Stromal cell of bone marrow (primary cell): ENCODE results near the gene C3AR1.
"Not testable (repeated sequence)": the region's sequence is repeated elsewhere in the genome, so short reads cannot be mapped to it uniquely, and the experiment has no call there.

Experiments used
- DNase-seq: peaks from one replicate; pipeline ENCODE4 v3.0.0-alpha.2; 2012; ENCODE audit warnings: low read depth

Gene C3AR1

DNA sequence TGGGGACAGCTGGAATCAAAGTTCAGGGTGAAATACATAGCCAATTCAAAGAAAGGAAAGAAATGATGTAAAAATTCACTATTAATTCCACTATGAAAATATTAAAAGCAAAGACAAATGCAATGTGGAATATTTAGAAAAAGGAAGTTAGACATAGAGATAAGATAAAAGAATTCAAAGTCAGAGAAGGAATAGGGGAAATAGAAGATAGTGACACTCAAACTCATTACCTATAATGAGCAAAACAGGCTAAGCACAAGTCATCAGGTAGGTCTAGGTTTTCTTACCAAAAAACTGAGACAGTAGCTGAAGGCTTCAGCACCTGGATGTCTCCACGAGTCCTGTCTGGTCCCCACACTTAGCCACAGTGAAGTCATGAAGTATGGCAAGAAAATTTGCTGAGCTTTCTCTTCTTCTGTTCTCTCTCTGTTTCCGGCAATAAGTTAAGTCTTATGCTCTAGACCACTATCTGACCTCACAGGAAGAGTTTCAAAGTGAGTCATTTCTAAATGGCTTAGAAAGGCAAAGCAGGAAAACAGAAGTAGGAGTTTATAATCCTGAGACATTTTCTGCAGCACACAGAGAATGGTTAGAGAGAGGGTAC lies at the start of gene C3AR1:
TSS of gene C3AR1 (minus strand) at position 369 of the 604 bp plus-strand sequence. CDS start 6,174 bp downstream, outside the sequence.
- DNase-seq: peak; percentile 40

- not testable (repeated sequence) for DNase-seq
These were observed 47.0 kb upstream of the C3AR1 start for GRCh38 chr12:8113117-8113516.

DNA sequence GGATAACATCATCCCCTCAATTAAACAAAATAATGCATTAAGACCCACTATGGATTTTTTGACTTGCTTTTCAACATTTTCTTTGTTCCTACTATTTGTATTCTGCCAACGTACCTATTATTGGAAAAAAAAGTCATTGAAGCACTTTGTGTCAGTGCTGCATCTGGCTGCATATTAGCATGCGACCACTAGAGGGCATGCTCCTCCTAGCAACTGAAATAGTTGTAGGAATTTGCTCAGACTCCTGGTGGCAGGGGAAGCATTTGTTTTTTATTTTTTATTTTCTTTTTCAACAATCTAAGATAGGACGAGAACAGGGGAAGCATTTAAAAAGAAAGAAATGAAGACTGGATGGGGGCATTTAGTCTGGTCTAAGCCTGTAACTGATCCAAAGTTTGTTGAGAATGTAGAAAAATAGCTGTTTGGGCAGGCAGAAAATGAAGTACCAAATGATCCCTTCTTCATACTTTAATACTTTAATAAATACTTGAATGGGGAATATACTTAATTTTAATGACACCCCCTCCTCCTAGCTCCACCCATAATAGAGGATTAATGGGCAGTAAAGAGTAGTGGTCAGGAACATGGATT lies 42.7 kb upstream of the C3AR1 start:
- peak; percentile 43 for DNase-seq

GRCh38 chr12:8099235-8099634 lies 33.1 kb upstream of the C3AR1 start:
- DNase-seq: no peak

- no peak for DNase-seq
These were observed 30.2 kb upstream of the C3AR1 start for GRCh38 chr12:8096281-8096915.

- no peak for DNase-seq
These were observed 27.1 kb upstream of the C3AR1 start for GRCh38 chr12:8093291-8093690.

DNA sequence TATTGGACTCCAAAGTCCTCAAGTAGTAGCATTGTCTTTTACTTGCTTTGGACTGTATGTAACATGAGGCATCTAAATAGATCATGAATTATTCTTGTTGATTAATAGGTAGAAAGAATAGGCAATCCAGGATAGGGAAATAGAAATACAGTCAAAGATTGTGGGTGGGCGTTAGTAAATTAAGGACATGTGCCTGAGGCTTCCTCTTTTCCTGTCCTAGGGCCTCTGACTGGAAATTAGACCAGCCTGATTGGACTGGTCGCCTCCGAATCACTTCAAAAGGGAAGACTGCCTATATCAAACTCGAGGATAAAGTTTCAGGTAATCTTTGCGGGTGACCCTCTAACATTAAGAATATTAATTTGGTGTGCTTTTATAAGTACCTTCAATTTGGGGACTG lies 23.6 kb upstream of the C3AR1 start:
- no peak for DNase-seq

DNA sequence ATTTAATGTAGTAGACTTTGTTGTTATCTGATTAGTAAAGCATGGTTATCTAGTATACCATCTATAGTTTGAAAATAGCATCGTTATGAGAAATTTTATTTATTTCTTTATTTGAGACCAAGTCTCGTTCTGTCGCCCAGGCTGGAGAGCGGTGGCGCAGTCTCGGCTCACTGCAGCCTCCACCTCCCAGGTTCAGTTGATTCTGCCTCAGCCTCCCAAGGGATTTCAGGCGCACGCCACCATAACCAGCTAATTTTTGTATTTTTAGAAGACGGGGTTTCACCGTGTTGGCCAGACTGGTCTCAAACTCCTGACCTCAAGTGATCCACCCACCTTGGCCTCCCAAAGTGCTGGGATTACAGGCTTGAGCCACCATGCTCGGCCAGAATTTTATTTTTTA lies 23.1 kb upstream of the C3AR1 start:
- not testable (repeated sequence) for DNase-seq

GRCh38 chr12:8088574-8088973 lies 22.4 kb upstream of the C3AR1 start:
- DNase-seq: no peak

DNA sequence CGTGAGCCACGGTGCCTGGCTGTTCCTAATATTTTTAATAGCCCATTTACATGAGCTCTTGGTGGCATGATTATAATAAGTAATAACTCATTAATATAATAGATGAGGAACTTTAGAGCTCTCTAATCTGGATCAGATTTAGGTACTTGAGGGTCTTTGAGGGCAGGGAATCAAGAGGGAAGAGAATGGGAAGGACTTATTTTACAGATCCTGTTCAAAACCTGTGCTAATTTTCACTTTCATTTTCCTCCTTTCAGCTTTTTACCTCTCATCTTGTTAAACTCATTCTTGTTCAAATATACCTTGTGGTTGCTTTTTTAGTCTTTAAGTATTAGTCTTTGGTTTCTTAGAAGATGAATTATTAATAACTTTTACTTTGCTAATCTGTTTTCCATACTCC lies 21.5 kb upstream of the C3AR1 start:
- no peak for DNase-seq

DNA sequence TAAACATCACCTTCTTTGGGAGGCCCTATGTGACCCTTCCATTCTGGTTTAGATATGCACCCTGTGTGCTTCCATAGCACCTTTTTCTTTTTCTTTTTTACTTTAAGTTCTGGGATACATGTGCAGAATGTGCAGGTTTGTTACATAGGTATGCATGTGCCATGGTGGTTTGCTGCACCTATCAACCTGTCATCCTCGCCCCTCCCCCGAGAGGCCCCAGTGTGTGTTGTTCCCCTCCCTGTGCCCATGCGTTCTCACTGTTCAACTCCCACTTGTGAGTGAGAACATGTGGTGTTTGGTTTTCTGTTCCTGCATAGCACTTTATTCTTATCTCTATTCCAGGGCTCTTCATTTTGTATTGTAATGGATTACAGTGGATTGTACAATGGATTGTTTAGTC lies 18.2 kb upstream of the C3AR1 start:
- DNase-seq: not testable (repeated sequence)

GRCh38 chr12:8082808-8083100 lies 16.6 kb upstream of the C3AR1 start:
- no peak for DNase-seq

- peak; percentile 2 for DNase-seq
These were observed 15.2 kb upstream of the C3AR1 start for GRCh38 chr12:8081251-8081920.

GRCh38 chr12:8080120-8080519 lies 14.0 kb upstream of the C3AR1 start:
- DNase-seq: no peak

DNA sequence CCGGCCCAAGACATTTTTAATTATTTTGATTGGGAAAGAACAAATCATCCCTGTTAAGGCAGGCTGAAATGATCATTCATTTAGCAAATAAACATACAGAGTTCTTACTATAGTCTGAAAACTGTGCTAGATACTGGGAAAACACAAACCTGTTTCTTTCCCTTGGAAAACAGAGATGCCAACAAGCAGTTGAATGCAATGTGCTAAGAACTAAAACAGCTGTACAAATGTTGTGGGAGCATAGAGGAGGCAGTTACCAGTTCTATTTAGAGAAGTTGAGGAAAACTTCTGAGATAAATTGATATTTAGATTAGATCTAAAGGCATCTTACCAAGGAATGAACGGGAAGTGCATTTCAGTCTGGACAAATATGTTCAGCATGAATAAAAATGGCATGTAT lies 12.8 kb upstream of the C3AR1 start:
- DNase-seq: no peak

GRCh38 chr12:8078398-8078797 lies 12.2 kb upstream of the C3AR1 start:
- peak; percentile 41 for DNase-seq

DNA sequence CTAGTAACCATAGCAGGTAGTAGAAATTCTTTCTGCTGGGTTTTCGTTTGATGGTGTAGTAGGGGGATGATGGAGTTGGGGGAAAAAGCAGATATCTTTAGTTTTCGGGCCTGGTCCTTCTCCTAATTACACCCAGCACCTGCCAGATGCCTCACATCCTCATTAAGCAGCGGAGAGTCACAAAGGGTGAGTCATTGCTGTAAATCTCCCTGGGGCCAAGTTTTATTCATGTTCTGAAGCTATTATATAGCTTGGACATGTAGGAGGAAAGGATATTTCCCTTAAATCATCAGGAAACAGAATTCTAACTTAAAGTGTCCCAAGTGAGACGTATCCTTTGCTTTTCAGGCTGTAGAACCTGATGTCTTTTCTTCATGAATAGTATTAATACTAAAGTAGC lies 11.0 kb upstream of the C3AR1 start:
- DNase-seq: peak; percentile 13

DNA sequence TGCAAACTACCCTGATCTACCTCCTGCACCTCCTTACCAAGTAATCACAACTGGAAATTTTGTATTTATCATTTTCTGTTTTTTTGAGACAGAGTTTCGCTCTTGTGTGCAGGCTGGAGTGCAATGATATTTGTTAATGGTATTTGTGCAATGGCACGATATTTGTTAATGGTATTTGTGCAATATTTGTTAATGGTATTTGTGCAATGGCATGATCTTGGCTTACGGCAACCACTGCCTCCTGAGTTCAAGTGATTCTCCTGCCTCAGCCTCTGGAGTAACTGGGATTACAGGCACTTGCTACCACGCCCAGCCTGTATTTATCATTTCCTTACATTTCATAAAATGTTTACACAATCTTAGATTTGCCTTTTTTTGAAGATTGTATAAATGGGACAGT lies 10.2 kb upstream of the C3AR1 start:
- DNase-seq: no peak

- no peak for DNase-seq
These were observed 9.8 kb upstream of the C3AR1 start for GRCh38 chr12:8075935-8076334.

DNA sequence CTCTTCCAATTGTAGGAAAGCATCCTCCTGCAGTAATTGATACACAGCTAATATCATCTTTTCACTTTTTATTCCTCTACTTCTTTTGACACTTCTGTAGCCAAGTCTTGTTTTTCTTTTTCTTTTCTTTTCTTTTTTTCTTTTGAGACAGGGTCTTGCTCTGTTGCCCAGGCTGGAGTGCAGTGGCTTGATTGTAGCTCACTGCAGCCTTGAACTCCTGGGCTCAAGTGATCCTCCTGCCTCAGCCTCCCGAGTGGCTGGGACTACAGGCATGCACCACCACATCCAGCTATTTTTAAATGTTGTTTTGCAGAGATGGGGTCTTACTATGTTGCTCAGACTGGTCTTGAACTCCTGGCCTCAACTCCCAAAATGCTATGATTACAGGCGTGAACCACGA lies 5.7 kb upstream of the C3AR1 start:
- DNase-seq: not testable (repeated sequence)

GRCh38 chr12:8069582-8069981 lies 3.4 kb upstream of the C3AR1 start:
- DNase-seq: no peak

DNA sequence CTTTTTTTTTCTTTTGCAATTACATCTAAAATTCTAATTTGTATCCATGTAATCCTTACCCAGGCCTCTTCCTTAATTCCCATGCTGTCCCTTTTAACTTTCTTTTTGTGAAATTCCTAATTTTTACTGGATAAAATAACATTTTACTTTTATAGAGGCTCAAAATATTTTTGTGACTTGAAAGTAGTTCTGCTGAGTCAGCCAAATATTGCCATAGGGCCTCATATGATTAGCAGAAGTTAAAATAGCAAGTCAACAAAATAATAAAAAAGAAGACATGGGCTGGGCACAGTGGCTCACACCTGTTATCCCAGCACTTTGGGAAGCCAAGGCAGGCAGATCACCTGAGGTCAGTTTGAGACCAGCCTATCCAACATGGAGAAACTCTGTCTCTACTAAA lies 2.0 kb downstream of the C3AR1 start:
- no peak for DNase-seq

DNA sequence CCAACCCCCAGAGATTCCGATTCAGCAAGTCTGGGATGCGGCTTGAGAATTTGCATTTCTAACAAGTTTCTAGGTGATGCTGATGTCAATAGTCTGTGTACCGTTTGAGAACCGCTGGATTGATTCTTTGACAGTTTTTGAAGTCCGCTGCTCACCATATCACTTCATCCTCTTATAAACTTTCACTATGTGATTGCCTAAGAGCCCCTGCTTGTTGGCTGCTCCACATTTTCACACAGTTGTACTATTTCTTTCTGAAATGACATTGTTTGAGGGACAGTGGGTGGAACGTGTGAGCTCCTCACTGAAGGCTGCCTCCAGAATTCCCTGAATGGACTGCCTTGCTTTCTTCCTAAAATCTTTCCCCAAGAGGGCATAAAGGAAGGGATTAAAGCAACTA lies 7.7 kb downstream of the C3AR1 start:
- DNase-seq: no peak
